GM21360 (cell line): ENCODE results near the gene HOXD12.

Experiments used
- ATAC-seq: cut with Tn5 transposase; IDR thresholded peaks from one replicate; pipeline ENCODE4 v1.9.1; 2021; ENCODE audit warnings: mild to moderate bottlenecking, moderate library complexity; ENCODE audit not compliant: unreplicated experiment

Gene HOXD12

GRCh38 chr2:176105078-176105729 is 5.6 kb downstream of the HOXD12 start:
- ATAC-seq, result no peak

- ATAC-seq, result no peak
These were observed 6.4 kb downstream of the HOXD12 start for GRCh38 chr2:176105730-176106580.

DNA sequence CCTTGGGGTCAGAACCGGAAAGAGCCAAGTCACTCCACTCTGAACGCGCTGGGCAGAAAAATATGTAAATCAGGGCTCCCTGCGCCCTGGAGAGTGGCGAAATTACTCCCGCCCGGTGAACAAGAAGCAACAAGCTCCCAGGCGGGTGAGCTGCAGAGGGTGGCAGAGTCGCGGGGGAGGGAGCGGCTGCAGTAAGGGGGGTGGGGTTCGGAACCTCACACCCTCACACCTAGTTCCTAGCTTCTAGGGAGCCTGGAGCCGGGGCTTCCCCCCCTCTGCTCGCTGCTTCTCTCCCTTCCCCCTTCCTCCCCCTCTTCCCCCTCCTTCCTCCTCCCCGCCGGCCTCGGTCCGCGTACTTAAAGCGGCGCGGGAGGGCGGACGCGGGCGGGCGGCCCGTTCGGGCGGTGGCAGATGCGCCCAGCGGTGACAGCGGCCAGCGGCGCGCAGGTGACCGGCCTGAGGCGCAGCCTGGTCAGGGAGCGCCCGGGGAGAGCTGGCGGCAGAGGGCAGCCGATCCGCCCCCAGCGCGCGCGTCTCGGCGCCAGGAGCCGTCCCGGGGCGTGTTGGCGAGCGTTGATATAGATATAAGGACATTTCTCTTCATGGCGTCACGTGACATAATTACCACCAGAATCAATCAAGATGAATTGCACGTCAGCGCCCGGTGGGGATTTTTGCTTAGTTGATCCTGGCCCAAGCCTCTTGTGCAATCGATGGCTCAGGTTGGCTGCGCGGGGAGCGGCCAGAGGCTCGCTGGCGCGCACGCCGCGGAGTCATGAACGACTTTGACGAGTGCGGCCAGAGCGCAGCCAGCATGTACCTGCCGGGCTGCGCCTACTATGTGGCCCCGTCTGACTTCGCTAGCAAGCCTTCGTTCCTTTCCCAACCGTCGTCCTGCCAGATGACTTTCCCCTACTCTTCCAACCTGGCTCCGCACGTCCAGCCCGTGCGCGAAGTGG is 7.3 kb downstream of the HOXD12 start, which contains the start of gene HOXD11:
HOXD11 (plus strand) TSS at position 700 of the 959 bp plus-strand sequence; CDS start at position 776, 76 bp downstream.
- ATAC-seq, result no peak

- ATAC-seq, result no peak
These were observed 8.2 kb downstream of the HOXD12 start for GRCh38 chr2:176107731-176108181.

DNA sequence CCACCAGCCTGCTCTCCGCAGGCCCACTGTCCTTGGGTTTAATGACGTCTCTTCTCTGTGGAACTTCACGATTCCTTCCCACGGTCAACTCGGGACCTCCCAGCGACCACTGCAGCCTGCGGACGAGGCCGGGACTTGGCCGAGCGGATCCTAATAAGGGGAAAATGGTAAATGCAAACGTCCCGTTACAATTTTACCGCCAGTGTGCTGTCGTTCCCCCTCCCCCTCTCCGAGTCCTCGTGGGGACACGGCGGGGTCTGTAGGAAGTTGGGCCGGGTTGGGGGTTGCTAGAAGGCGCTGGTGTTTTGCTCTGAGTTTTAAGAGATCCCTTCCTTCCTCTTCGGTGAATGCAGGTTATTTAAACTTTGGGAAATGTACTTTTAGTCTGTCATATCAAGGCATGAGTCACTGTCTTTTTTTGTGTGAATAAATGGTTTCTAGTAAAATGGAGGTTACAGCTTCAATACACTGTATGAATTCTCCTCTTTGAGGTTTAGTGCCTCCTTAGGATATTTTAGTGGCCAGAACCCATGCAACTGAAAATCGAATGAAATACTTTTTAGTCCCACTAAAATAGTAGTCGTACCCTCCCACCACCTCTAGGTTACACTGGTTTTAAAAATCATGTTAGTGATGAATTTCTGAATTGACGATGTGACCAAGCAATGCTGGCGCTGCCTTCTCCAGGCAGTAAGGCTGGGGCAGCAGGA is 9.8 kb downstream of the HOXD12 start:
- ATAC-seq, result no peak

GRCh38 chr2:176109946-176110345 is 10.4 kb downstream of the HOXD12 start:
- no peak for ATAC-seq

DNA sequence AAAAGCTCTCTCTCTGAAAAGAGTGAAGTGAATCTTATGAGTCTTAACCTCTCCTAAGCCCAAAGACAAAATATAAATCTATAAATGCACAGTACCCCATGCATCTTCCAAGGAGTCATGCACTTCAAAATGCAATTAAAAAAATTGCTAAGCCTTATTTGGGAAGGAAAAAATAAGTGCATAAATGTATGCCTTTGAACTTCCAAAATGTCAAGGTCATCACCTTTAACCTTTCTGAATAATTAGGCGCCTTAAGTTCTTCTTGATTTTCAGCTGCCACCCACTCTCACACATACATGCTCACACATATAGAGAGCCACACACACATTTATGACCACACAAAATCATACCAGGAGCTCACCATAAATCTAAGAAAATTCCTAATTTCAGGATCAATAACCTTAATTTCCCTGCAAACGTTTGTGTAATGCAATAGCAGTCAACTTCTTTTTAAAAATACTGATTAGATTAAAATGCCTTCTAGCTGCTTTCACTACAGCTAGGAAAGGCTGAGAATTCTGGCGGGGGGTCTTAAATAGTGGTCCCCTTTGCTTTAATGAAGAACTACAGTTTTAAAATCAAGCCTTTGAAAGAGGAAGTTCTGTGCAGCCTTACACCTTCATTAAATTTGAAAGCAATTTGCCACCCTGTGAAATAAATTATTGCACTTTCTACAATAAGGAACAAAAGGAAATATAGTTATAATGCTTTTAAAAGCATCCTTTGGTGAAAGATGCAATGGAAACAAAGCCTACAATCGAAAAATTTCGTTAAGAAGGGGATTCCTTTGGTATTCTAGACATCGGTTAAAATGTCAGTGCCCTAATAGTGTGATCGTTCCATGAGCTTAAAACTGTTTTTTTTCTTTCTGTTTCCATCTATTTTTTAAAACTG is 11.1 kb downstream of the HOXD12 start:
- ATAC-seq, result no peak

DNA sequence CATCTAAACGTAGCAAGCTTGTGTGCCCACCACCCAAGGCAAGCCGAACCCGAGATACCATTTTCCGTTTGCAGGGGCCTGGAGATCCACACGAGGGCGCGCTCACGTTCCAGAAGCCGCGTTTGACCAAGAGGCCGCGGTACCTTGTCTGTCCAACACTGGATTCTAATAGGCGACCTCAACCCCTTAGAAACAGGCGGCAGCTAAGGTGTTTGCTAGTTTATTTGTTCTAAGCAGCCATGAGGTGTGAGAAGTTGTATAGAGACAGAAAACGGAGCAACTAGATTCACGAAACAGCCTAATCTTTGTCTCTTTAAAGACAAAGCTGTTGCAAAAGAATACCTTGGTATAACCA is 11.7 kb downstream of the HOXD12 start:
- no peak for ATAC-seq

- ATAC-seq, result no peak
These were observed 12.3 kb downstream of the HOXD12 start for GRCh38 chr2:176111846-176112374.

DNA sequence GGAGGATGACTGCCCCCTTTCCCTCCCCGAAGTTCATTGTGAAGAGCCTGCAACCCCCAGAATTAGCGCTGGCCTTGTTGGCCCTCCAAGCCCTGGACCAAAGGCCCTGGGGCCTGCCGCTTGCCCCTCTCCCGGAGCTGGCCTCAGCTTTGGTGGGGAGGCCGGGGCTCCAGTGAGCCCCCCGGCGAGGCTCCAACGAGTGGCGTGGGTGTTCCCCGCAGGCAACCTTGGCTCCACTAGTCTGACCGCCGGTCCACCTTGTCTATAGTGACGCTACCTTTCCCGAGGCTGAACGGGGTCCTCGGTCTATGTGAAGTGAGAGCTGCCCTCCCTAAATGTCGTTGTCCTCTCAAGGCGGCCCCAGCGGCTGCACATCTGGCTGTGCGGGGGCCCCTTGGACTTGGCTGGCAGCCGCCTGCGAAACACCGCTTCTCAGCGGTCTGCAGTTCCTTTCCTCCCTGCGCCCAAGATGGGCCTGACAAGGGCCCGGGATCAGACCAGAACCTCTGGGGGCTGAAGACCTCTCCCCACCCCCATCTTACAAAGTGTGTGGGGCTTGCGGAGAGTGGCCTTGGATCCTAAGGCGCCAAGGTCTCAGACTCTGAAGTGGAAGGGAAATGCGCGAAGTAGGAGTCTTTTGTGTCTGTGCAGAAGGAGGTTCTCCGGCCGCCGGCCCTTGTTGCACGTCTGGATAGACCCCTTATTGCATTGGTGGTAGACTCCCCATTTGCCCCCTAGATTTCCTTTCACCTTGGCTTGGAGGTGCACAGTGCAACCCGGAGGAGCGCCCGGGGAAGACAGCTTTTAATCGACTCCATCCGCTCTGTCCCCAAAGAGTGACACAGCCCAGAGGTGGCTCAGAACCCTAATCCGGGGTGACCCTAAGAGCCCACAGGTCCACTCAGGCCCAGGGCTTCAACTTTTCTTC is 13.0 kb downstream of the HOXD12 start:
- ATAC-seq, result no peak

DNA sequence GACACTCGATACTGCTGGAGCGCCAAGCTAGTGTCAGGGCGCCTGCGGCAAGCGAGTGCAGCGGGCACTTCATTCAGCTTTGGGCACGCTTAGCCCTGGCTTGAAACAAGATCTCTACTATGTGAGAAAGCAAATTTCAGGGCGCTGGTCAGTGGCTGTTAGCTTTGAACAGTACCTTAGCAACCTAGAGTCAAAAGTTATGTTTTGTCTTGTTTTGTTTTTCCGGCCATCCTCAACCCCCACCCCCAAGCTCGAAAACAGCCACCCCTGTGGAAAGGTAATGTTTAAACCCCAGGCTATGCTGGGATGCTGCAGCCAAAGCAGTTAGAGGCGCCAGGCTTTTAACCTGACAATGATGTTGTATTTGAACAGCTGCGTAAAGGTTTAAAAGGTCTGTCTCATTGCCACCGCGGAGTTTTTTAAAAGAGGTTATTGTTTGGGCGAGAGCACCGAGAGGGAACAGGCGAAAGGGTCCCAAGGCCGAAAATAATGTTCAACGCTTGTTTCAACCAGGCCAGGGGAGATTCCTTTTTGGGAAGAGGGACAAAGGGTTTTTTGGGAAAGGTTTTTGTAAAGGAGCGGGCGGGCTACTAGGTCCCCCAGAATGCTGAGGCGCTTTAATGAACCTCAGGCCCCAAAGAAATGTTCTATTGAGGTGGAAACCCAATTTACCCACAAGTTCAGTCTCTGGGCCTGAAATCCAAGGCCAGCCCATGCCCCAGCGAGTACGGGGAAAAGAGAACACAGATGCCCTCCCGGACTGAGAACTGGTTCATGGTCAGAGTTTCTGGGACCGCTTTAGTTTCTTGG is 14.7 kb downstream of the HOXD12 start:
- no peak for ATAC-seq

- no peak for ATAC-seq
These were observed 15.5 kb downstream of the HOXD12 start for GRCh38 chr2:176114930-176115625.

DNA sequence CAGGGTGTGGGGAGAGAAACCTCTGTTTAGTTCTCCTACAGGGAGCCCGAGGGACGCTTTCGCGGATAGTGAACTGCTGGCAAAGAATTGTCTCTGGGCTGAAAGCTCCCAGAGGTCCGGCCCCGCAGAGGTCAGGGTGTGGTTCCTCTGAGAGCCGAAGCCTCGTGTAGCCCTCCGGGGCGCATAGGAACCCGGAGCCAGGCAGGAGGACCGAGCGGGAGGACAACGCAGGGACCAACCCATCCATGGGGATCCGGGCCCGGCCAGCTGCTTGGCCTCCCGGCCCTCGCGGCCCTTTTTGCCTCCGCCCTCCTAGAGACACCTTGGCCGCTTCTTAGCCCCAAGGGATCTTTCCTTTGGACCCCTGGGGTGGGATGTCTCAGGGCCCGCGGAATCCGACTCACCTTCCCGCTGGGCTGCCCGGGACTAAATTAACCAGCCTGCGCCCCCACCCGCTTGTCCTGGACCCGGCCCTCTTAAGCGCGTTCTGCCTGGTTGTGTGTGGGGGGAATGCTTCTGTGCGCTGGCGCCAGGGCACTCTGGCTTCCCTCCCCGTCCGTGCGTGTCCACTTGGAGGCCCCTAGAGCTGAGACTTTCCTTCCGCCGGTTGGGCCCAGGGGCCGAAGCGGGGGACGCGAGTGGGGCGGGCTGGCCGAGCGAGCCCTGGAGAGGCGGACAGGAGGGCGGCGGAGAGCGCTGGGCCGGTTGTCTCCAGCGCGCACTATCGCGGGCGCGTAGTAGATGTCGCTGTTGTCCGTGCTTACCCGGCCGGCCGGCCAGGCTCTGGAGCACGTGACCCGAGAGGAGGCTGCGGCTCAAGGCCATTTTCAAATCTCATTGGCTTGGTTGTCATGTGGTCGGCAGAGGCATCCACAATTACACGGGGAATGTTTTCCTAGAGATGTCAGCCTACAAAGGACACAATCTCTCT is 16.6 kb downstream of the HOXD12 start, which contains the start of gene HOXD10:
HOXD10 (plus strand) TSS at position 896 of the 931 bp plus-strand sequence. CDS start 56 bp downstream, outside the sequence.
- no peak for ATAC-seq

DNA sequence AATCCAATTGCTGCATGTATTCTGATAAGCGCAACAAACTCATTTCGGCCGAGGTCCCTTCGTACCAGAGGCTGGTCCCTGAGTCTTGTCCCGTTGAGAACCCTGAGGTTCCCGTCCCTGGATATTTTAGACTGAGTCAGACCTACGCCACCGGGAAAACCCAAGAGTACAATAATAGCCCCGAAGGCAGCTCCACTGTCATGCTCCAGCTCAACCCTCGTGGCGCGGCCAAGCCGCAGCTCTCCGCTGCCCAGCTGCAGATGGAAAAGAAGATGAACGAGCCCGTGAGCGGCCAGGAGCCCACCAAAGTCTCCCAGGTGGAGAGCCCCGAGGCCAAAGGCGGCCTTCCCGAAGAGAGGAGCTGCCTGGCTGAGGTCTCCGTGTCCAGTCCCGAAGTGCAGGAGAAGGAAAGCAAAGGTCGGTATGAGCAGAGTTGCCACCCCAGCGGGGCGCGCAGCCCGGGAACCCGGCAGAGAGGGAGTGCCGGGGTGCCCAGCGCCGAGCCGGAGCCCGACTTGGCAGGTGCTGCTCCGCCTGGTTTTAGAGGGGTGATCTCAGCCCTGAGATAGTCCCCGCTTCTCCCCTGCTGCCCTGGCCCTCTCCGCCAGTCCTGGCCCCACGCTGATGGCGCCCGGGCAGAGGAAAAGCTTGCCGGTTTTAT is 17.7 kb downstream of the HOXD12 start:
- ATAC-seq, result no peak

GRCh38 chr2:176117823-176118371 is 18.3 kb downstream of the HOXD12 start:
- no peak for ATAC-seq
